ENCODE data around the gene ERCC5.

DNA sequence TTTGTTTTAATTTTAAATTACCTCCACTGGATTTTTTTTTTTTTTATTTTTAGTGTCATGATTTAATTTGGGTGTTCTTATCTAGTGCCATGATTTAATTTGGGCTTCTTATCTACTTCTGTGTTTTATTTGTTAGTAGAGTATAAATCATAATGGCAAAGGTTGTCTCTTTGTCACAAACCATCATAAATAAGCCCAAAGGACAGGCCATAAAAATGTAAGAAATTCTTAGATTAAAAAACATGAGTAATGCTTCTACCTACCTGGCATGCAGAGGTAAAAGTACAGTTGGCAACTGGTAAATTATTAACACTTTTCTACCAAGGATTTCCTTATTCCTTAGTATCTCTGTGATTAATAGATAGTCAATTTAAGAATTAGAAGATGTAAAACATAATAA, 55.2 kb downstream of the ERCC5 start:
- 0 out of 2 replicates have a peak, but pooled peaks have one; percentile 45 for TF ChIP-seq GATA3 (IDR thresholded peaks at IDR 0.05; ENCODE audit: low read depth, low read length)
- TF ChIP-seq GATA2 (IDR thresholded peaks at IDR 0.05; ENCODE audit: low read depth, low read length), result no peak

Data from SH-SY5Y (cell line).